Parietal lobe (tissue), 1 donor: ENCODE measurements around the gene GRAMD4. TPM values are rescaled to one million over a fixed set of nuclear protein-coding genes. Genes with fewer than 3 reads are reported as not detected.

Experiments
- total RNA-seq: library from RNA; depleted of rRNA; stranded (reverse); fragments of >200 nt; gene quantifications from one replicate; pipeline ENCODE4 v1.2.3, GENCODE V29; 2014

GRAMD4 gene
- 80.4 TPM for total RNA-seq

GRCh38 chr22:46619830-46620501 lies at the start of gene GRAMD4:
GRAMD4 (plus strand) TSS chr22:46620386; CDS start chr22:46626800, 6,414 bp downstream.

Other genes starting within 250 kb of the GRAMD4 start
- gene CELSR1, start 82.8 kb upstream of the GRAMD4 start, total RNA-seq: 8.8 TPM
- 60.7 TPM for gene CERK, start 117.9 kb downstream of the GRAMD4 start, total RNA-seq
- gene TBC1D22A, start 142.3 kb downstream of the GRAMD4 start, total RNA-seq: 12.5 TPM